NCI-H1105 (cell line): ENCODE results near the gene FAM193B.
A peak's percentile ranks its signal among the peaks of the same experiment; 100 is the strongest.

ENCODE experiments used
- DNase-seq: peaks from one replicate; lab custom pipeline; 2025; lab: John Stamatoyannopoulos, UW

FAM193B gene

DNA sequence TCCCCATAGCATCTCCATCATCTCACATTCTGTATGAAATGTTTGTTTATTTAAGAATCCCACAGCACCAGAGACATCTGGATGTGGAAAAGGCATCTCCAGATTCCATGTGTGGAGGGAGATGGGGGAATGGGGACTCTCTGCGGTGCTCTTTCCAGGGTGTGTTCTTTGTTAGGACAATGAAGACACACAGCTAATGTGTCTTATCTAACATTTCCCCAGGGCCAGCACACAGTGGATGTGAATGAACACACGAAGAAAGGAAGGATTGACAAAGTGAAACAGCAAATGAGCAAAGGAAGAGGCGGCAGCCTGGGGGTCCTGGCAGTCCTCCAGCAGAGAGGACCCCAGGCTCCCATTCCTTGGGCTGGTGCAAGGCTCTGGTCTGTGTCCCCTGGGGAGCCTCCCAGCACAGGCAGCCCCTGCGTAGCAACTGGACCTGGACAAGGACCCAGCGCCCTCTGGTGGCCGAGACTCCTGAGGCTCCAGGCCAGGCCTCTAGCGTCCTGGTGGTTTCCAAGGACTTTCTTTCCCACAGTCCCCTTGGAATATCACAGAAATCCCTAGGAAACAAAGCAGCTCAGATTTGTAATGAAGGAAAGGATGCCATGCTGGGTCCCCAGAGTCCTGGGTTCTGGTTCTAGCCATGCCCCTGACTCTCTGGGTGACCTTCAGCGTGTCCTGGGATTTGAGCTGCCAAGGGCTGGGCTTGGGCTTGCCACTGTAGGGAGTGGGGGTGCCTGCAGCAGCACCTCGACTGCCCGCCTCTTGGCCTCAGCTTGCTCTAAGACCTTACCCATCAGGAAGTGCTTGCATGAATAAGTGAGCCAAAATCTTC lies 53.5 kb downstream of the FAM193B start:
- DNase-seq, result peak; percentile 47

- no peak for DNase-seq
Observed at GRCh38 chr5:177499842-177500241, 54.5 kb downstream of the FAM193B start.

DNA sequence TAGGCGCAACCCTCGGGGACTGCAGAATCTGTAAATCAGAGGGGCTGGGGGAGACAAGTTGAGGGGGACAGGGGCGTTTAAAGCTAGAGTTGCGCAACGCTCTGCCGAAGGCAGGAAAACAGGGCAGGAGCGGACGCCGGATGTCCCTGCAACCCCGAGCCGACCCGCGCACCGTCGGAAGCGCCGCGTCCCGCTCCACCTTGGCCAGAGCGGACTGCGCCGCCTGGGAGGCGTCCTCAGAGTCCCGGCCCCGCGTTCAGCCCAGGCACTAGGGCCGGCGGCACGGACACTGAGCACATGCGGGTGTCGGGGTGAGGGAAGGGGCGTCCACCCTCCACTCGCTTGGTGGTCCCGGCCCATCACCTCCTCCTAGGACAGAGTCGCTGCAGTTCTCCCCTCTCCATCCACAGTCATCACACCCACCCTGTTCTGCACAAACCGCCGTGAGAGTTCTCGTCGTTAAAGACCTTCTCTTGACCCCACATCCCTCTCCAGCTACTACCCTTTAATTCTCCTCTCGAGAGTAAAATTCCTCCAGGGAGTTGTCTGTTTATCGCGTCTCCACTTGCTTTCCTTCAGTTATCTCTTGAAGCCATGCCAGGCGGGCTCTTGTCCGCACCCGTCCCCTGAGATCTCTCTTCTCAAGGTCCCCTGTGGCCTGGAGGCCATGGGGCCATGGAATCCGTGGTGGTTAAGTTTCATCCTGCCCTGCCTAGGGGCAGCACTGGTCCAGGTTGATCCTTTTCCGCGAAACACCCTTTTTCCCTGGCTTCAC lies 56.2 kb downstream of the FAM193B start:
- no peak for DNase-seq

DNA sequence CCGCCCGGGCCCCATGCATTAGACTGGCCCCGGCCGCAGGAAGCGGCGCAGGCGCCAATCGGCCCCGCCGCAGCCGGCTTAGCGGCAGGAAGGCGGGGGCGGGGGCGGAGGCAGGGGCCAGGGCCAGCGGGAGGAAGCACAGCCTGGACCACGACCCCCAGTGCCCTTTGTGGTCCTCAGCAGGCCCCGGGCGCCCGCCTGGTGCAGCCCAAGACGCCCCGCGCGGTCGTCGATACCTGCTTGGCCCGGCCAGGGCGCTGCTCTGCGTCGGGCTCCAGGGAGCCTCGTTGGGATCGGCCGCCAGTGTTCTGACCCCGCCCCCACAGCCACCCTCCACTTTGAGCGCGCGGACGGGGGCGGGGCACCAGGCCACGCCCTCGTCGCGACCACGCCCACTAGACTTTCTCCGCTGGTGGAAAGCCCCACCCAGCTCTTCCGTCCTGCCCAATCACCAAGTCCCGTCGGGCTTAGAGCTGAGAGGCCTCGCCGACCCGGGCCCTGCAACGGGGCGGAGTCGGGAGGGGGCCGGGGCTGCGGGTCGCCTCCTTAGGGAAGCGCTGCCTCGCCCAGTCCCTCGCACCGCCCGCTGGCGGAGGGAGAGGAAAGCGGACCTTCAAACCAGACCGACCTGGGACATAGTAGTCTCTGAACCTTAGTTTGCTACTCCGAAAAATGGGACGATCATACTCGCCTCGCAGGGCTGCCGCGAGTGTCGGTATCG lies 56.9 kb downstream of the FAM193B start, which contains the start of gene PDLIM7:
Gene PDLIM7, minus strand, starts transcription at position 313 of the 721 bp plus-strand sequence. CDS start 1,092 bp downstream, outside the sequence.
- DNase-seq, result peak; percentile 80

- DNase-seq, result peak; percentile 28
Observed at GRCh38 chr5:177496727-177497291, 57.6 kb downstream of the FAM193B start.

DNA sequence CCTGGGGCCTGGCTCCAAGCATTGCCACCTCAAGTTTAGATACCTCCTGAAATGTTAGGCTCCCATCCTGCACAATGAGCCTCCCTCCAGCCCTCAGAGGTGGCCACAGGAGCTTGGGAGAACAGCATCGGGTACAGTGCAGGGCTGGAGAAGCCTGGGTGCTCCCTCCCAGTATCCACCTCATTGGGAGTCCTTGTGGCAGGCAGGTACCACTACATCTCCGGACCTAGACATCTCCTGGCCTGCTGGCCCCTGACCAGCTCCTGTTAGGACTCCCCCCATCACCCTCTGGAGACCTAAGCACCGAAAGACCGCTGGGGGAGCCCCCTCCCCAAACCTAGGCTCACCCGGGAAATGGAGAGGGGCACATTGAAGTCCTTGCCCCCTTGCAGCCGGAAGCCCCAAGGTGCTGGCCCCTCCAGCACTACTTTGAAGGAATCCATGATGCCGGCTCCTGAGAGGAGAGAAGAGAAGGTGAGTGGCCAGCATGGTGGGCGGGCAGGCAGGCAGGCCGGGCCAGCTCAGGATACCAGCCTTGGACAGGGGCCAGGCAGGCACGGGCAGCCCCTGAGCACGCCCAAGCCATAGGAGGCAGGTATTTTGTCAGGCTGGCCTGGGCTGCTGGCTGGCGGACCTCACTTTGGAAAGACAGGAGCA lies 58.2 kb downstream of the FAM193B start:
- DNase-seq, result no peak

DNA sequence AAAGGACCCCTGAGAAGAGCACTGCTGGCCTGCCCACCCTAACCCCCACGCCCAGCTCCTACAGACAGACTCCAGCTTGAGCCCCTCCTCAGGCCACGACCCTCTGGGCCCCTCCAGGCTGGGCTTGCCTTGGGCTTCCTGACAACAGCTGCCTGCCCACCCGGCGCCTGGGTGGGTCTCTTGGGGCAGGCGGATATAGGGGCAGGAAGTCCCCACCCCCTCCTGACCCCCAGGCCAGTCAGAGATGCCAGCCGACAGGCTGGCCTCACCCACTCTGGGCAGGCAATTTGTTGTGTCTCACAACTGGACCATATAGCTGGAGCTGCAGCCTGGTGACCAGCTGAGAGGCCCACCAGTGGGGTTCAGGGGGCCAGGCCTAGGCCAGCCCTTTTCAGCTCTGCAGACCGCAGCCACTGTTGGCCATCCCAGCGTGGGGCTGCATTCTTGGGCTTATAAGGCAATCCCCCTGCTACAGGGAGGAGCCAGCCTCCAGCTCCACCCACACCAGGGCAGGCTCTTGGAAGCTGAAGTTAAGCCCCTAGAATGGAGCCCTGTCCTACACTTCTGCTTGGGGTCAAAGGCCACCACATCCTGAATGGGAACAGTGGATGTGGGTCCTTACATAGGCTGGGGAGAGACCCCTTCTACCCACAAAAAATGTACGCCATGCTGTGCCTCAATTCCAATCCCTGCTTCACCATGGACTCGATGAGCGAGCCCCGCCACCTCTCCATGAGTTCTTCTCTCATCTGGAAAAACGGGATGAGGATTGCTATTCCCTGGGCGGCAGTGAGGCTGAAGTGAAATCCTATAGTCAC lies 58.9 kb downstream of the FAM193B start:
- no peak for DNase-seq

- DNase-seq, result no peak
Observed at GRCh38 chr5:177494346-177495195, 59.8 kb downstream of the FAM193B start.

DNA sequence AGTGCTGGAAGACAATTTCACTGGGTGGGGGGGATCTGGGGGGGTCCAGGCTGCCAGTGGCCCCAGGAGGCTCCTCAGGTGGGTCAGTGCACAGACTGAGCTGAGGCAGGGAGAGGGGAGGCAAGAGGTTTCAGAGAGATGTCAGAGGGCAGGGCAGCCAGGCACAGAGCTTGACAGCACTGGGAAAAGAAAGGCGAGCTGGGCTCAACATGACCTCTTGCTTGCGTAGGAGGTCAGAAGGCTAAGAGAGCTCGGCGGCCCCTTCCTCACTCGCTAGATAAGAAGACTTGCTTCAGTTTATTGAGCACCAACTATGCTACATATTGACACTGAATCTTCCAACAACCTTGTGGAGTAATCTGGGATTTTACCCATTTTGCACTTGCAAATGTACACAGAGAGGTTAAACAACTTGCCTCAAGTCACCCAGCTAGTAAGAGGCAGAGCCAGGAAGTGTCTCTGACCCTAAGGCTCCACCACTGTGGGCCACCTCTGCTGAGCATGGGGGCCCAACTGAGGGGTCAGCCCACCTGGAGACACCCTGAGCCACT lies 60.5 kb downstream of the FAM193B start:
- DNase-seq, result no peak

GRCh38 chr5:177492841-177493240 lies 61.5 kb downstream of the FAM193B start:
- DNase-seq, result no peak

DNA sequence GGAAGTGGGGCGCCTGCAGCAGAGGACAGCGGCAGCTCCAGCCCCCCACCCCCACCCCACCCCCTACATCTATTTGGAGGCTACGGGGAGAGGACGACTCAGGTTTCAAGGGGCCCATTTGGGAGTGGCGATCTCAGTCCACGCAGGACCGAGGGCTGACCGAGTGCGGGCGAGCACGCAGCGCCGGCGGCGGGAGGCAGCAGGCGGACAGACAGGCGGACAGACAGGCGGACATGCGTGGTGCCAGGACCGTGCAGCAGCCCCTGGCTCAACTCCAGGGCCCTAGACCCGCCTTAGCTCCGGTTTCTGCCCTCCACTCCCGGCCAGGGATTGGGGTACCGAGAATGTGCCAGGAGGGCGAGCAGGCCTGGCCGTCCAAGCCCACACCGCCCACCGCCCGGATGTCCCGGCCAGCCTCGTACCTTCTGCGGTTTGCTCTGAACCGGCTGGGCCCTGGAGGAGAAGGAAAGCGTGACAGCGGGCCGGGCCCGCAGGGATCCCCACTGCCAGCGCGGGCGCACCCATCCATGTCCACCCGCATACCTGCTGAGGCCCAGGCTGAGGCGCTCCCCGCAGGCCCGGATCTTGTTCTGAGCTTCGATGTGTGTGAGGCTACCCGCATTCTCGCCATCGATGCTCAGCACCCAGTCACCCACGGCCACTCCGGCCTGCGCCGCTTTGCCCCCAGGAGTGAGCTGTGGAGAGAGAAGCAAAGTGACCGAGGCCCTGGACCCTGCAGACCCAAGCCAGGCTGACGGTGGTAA lies 62.2 kb downstream of the FAM193B start:
- DNase-seq, result no peak

GRCh38 chr5:177491429-177491945 lies 62.9 kb downstream of the FAM193B start:
- DNase-seq, result no peak

- no peak for DNase-seq
Observed at GRCh38 chr5:177490992-177491391, 63.4 kb downstream of the FAM193B start.

- no peak for DNase-seq
Observed at GRCh38 chr5:177490311-177490991, 63.9 kb downstream of the FAM193B start.

DNA sequence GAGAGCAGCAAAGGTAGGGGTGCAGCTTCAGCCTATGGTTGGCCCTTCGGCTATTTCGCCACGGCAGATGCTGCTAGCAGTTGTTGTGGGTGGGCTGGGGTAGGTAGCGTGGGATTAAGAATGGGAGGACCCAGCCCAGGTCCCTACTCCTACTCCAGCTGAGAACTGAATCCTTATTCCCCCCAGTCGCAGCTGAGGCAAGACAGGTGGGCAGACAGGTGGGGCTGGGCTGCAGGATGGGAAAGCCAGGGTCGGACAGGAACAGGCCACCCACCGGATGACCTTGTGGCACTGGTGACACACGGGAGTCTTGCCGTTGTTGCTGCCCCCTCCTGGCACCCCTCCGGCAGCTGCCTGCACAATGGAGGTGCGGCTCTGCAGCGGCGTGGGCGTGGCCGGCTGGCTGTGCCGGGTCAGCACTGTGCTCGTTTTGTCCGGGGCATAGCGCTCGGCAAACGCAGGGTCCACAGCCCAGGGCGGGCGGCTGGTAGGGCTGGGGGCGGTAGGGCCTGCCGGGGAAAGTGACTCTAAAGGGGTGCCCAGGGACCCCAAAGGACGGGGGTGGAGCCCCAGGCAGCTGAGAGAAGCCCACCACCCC lies 65.1 kb downstream of the FAM193B start:
- DNase-seq, result no peak

DNA sequence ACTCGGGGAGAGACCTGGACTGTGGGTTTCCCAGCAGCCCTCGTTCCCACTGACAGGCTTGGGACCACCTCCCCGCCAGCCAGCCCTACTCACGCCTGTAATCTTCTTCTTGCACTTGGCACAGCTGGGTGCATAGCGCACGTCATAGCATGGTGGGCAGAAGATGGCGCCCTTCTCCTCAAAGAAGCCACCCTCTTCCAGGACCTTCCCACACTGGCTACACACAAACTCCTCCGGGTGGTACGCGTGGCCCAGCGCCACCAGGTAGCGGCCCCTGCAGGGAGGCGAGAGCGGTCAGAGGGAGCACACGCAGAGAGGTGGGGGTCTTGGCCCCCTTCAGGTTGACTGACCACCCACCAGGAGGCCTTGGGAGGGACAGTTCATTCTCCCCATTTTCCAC lies 66.4 kb downstream of the FAM193B start:
- DNase-seq, result no peak

DNA sequence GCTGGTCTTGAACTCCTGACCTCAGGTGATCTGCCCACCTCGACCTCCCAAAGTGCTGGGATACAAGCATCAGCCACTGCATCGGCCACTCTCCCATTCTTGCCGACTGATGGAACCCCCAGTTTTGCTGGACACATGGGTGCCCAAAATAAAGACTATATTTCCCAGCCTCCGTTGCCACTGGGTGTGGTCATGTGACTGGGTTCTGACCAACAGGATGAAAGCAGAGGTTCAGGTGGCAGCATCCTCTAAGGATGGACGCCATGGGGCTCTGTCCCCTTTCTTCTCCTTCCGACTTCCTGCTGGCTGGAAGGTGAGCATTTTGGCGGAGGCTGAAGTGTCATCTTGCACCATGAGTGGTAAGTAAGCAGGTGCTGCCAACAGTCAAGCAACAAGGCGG lies 67.2 kb downstream of the FAM193B start:
- DNase-seq, result no peak
